HepG2 (cell line): Measurements from ENCODE around the gene CDYL. TPM values are rescaled to one million over a fixed set of nuclear protein-coding genes. Genes with fewer than 3 reads are reported as not detected.

ENCODE experiments used
- CBX1 ChIP-seq: IDR thresholded peaks from one replicate; pipeline ENCODE4 v1.6.1; 2016; ENCODE audit warnings: antibody characterized with exemption, low read depth
- CEBPB ChIP-seq: IDR thresholded peaks from 2 replicates; pipeline ENCODE4 v1.6.1; 2011; ENCODE audit warnings: low read depth, low read length, improper control_type of control experiment, borderline replicate concordance
- FOXO1 ChIP-seq: sonication (generic); formaldehyde crosslinking; IDR thresholded peaks from 2 replicates; pipeline ENCODE4 v1.4.0; 2020; ENCODE audit warnings: missing genetic modification reagents
- MYC ChIP-seq: sonication (generic); formaldehyde crosslinking; IDR thresholded peaks from 2 replicates; pipeline ENCODE4 v1.9.0; 2021; ENCODE audit warnings: missing genetic modification reagents, borderline replicate concordance
- MZF1 ChIP-seq: sonication (generic); formaldehyde crosslinking; IDR thresholded peaks from 2 replicates; pipeline ENCODE4 v1.8.1; 2023; ENCODE audit warnings: mild to moderate bottlenecking, missing genetic modification reagents, borderline replicate concordance
- REL ChIP-seq: sonication (generic); formaldehyde crosslinking; conservative IDR thresholded peaks from 2 replicates; pipeline ENCODE4 v1.8.0; 2022; ENCODE audit warnings: mild to moderate bottlenecking, missing genetic modification reagents, moderate library complexity
- SP4 ChIP-seq: sonication (generic); formaldehyde crosslinking; IDR thresholded peaks from 2 replicates; pipeline ENCODE4 v1.8.1; 2023; ENCODE audit warnings: mild to moderate bottlenecking, missing genetic modification reagents
- YEATS4 ChIP-seq: sonication (generic); formaldehyde crosslinking; IDR thresholded peaks from 2 replicates; pipeline ENCODE4 v1.4.0; 2020; ENCODE audit warnings: missing genetic modification reagents, borderline replicate concordance
- ZBTB7B ChIP-seq: sonication (generic); formaldehyde crosslinking; IDR thresholded peaks from 2 replicates; pipeline ENCODE4 v1.4.0; 2020; ENCODE audit warnings: missing genetic modification reagents
- ZNF235 ChIP-seq: sonication (generic); formaldehyde crosslinking; IDR thresholded peaks from 2 replicates; pipeline ENCODE4 v1.8.1; 2023; ENCODE audit warnings: mild to moderate bottlenecking, missing genetic modification reagents, borderline replicate concordance
- ZNF563 ChIP-seq: sonication (generic); formaldehyde crosslinking; IDR thresholded peaks from 2 replicates; pipeline ENCODE4 v1.8.0; 2022; ENCODE audit warnings: mild to moderate bottlenecking, moderate library complexity, missing genetic modification reagents
- ZNF776 ChIP-seq: sonication (generic); formaldehyde crosslinking; IDR thresholded peaks from 2 replicates; pipeline ENCODE4 v1.4.0; 2020; ENCODE audit warnings: mild to moderate bottlenecking, missing genetic modification reagents
- polyA plus RNA-seq, 8 experiments: library from polyadenylated mRNA; depleted of rRNA in 3 of 8; stranded (reverse) in 7 of 8; unstranded in 1 of 8; fragments of >200 nt; fragmentation: Illumina TruSeq in 4 of 8; extraction: Trizol in 4 of 8; gene quantifications; 2 replicates each; pipeline versions ENCODE4 v1.2.1 to v1.2.3, GENCODE V29; 2011 to 2016; ENCODE audit warnings: low read depth in 4 of 8, missing spikeins in 1 of 8, mixed read lengths in 1 of 8; ENCODE audit not compliant: insufficient read depth in 1 of 8
- total RNA-seq, 5 experiments: library from RNA; depleted of rRNA; stranded (reverse); fragments of >200 nt; fragmentation: Illumina TruSeq; extraction: Trizol; gene quantifications; 2 replicates each; pipeline ENCODE4 v1.2.3, GENCODE V29; 2016; ENCODE audit warnings: low read depth in 1 of 5
- TF ChIP-seq, protein P1 (sequence below): sonication (generic); formaldehyde crosslinking; IDR thresholded peaks from 2 replicates; pipeline ENCODE4 v1.4.0; 2020; ENCODE audit warnings: mild to moderate bottlenecking, missing genetic modification reagents
- TF ChIP-seq, protein P2 (sequence below): sonication (generic); formaldehyde crosslinking; IDR thresholded peaks from 2 replicates; pipeline ENCODE4 v1.4.0; 2020; ENCODE audit warnings: missing genetic modification reagents
- TF ChIP-seq, protein P3 (sequence below): IDR thresholded peaks from 2 replicates; pipeline ENCODE4 v1.6.1; 2016; ENCODE audit warnings: low read depth, control low read depth
- TF ChIP-seq, protein P4 (sequence below): sonication (generic); formaldehyde crosslinking; conservative IDR thresholded peaks from 2 replicates; pipeline ENCODE4 v1.8.0; 2022; ENCODE audit warnings: low read depth, missing genetic modification reagents
- TF ChIP-seq, protein P5 (sequence below): sonication (generic); formaldehyde crosslinking; IDR thresholded peaks from 2 replicates; pipeline ENCODE4 v1.4.0; 2020; ENCODE audit warnings: missing genetic modification reagents, borderline replicate concordance

Gene CDYL
- total and polyA plus RNA-seq, 2 of the 13 experiments (the other 11 are each of a cell fraction or from before 2014, with no cell fraction given) = 22.8 to 105 TPM

DNA sequence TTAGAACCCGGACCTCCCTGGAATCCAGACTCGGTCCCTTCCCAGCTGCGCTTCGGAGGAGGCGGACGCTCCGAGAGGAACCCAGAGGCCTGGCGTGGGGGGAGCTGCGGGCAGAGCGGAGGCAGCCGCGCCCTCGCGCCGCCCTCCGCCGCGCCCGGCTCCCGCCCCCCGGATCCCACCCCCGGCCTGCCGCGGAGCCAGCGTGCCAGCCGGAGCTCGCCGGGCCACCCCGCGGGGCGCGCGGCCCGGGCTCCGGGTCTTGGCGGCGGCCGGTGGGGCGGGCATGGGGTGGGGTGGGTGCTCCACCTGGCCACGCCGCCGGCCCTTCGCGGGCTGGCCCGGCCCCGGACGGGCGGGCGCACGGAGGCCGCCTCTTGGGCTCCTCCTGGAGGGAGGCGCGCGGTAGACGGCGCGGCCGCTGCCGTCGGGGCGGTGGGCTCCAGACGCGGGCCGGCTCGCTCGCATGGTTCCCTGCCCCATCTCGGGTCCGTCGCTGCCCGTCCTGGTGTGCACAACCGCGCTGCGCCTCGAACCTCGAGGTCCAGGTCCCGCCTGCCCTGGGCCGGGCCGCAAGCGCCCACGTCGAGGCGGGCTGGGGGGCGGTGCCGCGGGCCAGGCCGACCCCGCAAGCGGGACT, 592 bp upstream of the CDYL start (continued):
- TF ChIP-seq, protein P1, sequence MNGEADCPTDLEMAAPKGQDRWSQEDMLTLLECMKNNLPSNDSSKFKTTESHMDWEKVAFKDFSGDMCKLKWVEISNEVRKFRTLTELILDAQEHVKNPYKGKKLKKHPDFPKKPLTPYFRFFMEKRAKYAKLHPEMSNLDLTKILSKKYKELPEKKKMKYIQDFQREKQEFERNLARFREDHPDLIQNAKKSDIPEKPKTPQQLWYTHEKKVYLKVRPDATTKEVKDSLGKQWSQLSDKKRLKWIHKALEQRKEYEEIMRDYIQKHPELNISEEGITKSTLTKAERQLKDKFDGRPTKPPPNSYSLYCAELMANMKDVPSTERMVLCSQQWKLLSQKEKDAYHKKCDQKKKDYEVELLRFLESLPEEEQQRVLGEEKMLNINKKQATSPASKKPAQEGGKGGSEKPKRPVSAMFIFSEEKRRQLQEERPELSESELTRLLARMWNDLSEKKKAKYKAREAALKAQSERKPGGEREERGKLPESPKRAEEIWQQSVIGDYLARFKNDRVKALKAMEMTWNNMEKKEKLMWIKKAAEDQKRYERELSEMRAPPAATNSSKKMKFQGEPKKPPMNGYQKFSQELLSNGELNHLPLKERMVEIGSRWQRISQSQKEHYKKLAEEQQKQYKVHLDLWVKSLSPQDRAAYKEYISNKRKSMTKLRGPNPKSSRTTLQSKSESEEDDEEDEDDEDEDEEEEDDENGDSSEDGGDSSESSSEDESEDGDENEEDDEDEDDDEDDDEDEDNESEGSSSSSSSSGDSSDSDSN = no peak; the same call in 1 of the 2 replicates
- TF ChIP-seq, protein P2, sequence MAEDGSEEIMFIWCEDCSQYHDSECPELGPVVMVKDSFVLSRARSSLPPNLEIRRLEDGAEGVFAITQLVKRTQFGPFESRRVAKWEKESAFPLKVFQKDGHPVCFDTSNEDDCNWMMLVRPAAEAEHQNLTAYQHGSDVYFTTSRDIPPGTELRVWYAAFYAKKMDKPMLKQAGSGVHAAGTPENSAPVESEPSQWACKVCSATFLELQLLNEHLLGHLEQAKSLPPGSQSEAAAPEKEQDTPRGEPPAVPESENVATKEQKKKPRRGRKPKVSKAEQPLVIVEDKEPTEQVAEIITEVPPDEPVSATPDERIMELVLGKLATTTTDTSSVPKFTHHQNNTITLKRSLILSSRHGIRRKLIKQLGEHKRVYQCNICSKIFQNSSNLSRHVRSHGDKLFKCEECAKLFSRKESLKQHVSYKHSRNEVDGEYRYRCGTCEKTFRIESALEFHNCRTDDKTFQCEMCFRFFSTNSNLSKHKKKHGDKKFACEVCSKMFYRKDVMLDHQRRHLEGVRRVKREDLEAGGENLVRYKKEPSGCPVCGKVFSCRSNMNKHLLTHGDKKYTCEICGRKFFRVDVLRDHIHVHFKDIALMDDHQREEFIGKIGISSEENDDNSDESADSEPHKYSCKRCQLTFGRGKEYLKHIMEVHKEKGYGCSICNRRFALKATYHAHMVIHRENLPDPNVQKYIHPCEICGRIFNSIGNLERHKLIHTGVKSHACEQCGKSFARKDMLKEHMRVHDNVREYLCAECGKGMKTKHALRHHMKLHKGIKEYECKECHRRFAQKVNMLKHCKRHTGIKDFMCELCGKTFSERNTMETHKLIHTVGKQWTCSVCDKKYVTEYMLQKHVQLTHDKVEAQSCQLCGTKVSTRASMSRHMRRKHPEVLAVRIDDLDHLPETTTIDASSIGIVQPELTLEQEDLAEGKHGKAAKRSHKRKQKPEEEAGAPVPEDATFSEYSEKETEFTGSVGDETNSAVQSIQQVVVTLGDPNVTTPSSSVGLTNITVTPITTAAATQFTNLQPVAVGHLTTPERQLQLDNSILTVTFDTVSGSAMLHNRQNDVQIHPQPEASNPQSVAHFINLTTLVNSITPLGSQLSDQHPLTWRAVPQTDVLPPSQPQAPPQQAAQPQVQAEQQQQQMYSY (CRISPR knock-in tag) = peak; percentile 92
- TF ChIP-seq ZNF563 (CRISPR knock-in tag) (peak; percentile 84; the same call in 1 of the 2 replicates), MZF1 (0 out of 2 replicates have a peak, but pooled peaks have one; percentile 8), YEATS4 (CRISPR knock-in tag) (peak; percentile 70), CEBPB (no peak), SP4 (CRISPR knock-in tag) (peak; percentile 91), ZNF776 (CRISPR knock-in tag) (peak; percentile 87; the same call in 1 of the 2 replicates), ZNF235 (CRISPR knock-in tag) (peak; percentile 47; the same call in 1 of the 2 replicates), CBX1 (peak; percentile 58), FOXO1 (CRISPR knock-in tag) (peak; percentile 49; the same call in 1 of the 2 replicates), REL (CRISPR knock-in tag) (peak; percentile 47; the same call in 1 of the 2 replicates), MYC (peak; percentile 60; the same call in 1 of the 2 replicates), ZBTB7B (CRISPR knock-in tag) (peak; percentile 80)
- TF ChIP-seq, protein P3, sequence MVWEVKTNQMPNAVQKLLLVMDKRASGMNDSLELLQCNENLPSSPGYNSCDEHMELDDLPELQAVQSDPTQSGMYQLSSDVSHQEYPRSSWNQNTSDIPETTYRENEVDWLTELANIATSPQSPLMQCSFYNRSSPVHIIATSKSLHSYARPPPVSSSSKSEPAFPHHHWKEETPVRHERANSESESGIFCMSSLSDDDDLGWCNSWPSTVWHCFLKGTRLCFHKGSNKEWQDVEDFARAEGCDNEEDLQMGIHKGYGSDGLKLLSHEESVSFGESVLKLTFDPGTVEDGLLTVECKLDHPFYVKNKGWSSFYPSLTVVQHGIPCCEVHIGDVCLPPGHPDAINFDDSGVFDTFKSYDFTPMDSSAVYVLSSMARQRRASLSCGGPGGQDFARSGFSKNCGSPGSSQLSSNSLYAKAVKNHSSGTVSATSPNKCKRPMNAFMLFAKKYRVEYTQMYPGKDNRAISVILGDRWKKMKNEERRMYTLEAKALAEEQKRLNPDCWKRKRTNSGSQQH (CRISPR knock-in tag) = 0 out of 2 replicates have a peak, but pooled peaks have one; percentile 61
- TF ChIP-seq, protein P4, sequence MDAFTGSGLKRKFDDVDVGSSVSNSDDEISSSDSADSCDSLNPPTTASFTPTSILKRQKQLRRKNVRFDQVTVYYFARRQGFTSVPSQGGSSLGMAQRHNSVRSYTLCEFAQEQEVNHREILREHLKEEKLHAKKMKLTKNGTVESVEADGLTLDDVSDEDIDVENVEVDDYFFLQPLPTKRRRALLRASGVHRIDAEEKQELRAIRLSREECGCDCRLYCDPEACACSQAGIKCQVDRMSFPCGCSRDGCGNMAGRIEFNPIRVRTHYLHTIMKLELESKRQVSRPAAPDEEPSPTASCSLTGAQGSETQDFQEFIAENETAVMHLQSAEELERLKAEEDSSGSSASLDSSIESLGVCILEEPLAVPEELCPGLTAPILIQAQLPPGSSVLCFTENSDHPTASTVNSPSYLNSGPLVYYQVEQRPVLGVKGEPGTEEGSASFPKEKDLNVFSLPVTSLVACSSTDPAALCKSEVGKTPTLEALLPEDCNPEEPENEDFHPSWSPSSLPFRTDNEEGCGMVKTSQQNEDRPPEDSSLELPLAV = peak; percentile 53; the same call in 1 of the 2 replicates
- TF ChIP-seq, protein P5, sequence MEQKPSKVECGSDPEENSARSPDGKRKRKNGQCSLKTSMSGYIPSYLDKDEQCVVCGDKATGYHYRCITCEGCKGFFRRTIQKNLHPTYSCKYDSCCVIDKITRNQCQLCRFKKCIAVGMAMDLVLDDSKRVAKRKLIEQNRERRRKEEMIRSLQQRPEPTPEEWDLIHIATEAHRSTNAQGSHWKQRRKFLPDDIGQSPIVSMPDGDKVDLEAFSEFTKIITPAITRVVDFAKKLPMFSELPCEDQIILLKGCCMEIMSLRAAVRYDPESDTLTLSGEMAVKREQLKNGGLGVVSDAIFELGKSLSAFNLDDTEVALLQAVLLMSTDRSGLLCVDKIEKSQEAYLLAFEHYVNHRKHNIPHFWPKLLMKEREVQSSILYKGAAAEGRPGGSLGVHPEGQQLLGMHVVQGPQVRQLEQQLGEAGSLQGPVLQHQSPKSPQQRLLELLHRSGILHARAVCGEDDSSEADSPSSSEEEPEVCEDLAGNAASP = no peak
